NB4 (cell line): Measurements from ENCODE around the gene PRM2.

Source experiments
- CTCF ChIP-seq: IDR thresholded peaks from one replicate; pipeline ENCODE4 v1.5.1; 2012; ENCODE audit warnings: low read depth, low read length
- MYC ChIP-seq: IDR thresholded peaks from 2 replicates; pipeline ENCODE4 v1.6.1; 2011; ENCODE audit warnings: low read depth, low read length
- POLR2A ChIP-seq: IDR thresholded peaks from 2 replicates; pipeline ENCODE4 v1.6.1; 2011; ENCODE audit warnings: mild to moderate bottlenecking; ENCODE audit not compliant: insufficient read length; ENCODE audit errors: extremely low read depth

- TF ChIP-seq CTCF (no peak), MYC (no peak), POLR2A (no peak)
Observed at GRCh38 chr16:11280616-11281522, 4.6 kb upstream of the PRM2 start, which contains the start of gene PRM1.
